Stimulated activated CD8-positive, alpha-beta memory T cell treated with anti-CD3 and anti-CD28 coated beads, Interleukin-12 subunit alpha, Interleukin-12 subunit beta, amount 100 ng/mL, for 24 hours (primary cell): Measurements from ENCODE around the gene CEP85.
A peak's percentile ranks its signal among the peaks of the same experiment; 100 is the strongest.

ENCODE experiments used
- DNase-seq: peaks from one replicate; pipeline ENCODE4 v3.0.0-alpha.2; 2020; ENCODE audit errors: extremely low read depth

Gene CEP85, protein sequence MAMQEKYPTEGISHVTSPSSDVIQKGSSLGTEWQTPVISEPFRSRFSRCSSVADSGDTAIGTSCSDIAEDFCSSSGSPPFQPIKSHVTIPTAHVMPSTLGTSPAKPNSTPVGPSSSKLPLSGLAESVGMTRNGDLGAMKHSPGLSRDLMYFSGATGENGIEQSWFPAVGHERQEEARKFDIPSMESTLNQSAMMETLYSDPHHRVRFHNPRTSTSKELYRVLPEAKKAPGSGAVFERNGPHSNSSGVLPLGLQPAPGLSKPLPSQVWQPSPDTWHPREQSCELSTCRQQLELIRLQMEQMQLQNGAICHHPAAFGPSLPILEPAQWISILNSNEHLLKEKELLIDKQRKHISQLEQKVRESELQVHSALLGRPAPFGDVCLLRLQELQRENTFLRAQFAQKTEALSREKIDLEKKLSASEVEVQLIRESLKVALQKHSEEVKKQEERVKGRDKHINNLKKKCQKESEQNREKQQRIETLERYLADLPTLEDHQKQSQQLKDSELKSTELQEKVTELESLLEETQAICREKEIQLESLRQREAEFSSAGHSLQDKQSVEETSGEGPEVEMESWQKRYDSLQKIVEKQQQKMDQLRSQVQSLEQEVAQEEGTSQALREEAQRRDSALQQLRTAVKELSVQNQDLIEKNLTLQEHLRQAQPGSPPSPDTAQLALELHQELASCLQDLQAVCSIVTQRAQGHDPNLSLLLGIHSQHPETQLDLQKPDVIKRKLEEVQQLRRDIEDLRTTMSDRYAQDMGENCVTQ

DNA sequence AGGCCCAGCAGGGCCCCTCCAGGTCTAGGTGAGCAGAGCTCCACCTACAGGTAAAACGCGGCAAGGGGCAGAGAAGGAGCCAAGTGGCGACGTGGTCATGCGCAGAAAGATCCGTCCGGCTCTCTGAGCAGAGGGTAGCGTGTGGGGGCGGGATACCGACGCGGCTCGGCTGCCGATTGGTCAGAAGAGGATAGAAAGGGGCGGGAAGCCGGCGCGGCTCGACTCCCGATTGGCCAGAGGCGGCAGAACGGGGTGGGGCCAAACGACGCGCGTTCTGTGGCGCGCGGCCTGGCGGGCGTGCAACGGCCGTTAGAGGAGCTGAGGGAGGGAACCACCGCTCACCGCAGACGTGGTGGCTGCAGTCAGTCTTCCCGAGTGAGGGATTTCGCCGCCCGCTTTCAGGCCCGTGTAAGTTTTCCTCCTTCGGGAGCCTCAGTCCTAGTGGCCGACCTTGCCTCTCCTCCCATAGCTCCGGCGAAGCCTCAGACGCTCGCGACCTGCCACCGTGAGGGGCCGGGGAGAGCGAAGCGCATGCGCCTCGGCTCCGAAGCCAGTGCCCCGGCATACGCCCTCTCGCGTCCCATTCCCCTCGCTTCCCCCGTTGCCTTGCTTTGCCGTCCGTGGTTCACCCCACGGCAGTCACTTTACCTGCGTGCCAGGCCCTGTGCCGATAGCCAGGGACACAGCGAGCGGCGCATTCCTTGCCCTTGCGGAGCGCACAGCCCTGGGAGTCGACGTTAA lies at the start of gene CEP85:
CEP85 (plus strand) TSS at position 298 of the 741 bp plus-strand sequence. CDS start 5,584 bp downstream, outside the sequence.
- DNase-seq: peak; percentile 90

DNA sequence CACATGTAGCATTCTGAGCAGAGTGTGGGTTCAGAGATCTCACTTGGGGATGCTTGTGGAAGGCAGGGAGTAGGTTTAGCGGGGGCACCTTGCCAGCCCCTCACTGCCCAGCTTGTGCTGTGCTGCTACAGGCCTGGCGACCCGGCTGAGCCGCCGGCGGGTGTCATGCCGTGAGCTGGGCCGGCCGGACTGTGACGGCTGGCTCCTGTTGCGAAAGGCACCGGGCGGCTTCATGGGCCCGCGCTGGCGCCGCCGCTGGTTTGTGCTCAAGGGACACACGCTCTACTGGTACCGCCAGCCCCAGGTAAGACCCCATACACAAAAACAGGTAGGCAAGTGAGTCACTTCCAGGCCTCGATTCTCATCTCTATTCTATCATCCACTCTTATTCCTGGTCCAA lies 49.1 kb upstream of the CEP85 start:
- no peak for DNase-seq

DNA sequence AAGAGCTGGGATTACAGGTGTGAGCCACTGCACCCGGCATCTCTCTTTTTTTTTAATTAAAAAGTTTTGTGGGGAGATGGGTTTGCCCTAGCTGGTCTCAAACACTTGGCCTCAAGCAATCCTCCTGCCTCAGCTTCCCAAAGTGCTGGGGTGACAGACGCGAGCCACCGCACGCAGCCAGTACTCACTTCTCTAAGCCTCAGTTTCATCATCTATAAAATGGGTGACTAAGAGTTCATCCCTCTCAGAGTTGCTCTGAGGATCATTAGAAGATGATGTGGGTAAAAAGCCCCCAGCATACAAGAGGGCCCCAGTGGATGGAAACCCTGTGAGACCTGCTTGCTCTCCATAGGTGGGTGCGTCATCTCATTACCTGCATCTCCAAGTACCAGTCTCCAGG lies 46.1 kb upstream of the CEP85 start:
- DNase-seq: no peak

DNA sequence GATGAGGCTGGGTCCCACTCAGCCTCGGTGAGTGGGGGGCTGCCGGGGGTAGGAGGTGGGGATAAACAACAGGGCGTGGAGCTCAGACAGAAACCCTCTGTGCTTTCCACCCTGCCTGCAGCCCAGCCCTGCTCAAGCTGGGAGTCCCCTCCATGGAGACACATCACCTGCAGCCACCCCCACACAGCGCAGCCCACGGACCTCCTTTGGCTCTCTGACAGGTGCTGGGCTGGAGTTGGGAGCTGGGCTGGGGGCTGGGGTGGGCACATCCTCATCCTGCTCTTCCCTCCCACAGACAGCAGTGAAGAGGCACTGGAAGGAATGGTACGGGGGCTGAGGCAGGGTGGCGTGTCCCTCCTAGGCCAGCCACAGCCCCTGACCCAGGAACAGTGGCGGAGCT lies 45.5 kb upstream of the CEP85 start:
- no peak for DNase-seq

DNA sequence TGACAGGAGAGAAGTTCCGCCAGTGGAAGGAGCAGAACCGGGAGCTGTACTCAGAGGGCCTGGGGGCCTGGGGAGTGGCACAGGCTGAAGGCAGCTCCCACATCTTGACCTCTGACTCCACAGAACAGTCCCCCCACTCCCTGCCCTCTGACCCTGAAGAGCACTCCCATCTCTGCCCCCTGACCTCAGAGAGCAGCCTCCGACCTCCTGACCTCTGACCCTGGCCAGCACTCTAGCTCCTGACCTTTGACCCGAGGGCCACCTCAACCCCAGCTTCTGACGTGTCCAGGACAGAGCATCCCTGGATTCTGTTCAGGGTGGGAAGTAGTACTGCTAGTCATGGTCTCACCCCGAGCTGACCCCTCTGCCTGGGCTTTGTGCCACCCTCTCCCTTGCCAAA lies 44.7 kb upstream of the CEP85 start:
- DNase-seq: no peak

DNA sequence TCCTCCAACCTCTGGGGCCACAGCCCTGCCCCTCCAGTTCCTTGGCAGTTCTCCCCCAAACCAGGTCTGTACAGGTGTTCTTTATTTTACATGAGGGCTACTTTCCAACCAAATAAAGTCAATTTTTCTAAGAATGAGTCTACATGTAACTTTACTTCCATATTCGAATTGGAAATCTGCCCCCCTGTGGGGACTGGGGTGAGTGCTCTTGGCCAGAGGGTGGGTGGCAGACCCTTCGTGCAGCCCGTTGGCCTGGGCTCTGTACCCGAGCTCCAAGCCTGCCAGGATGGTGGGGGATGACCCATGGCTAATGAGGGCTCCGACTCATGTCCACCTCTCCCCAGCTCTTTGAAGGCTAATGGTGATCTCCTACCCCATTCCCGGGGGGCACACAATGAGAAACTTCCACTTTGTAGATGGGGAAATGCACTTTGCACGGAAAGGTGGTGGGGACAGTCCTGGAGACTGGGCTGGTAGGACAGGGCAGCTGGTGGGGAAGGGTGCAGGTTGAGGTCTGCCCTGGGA lies 44.2 kb upstream of the CEP85 start:
- DNase-seq: no peak

DNA sequence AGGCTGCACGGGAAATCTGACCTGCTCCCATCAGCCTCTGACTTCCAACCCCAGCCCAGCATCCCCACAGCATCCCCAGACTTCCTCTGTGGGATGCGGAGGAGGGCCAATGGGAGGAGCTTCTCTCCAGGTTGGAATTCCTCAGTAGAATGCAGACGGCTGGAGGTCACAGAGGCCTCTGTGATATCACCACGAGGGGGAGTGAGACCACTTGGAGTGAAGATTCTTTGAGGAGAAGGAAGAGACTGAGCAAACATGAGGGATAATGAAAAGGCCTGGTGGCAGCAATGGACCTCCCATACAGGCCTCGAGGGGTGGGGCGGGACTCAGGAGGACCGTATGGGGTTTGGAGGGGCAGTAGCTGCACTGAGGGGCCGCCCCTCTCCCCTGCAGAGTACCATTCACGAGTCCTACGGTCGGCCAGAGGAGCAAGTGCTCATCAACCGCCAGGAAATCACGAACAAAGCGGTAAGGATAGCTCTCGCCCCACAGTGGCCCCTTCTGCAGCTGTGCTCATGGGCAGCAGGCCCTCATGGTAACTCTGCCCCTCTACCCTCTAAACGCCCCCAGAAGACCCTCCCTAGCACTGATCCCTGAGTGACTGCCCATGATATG lies 43.5 kb upstream of the CEP85 start, which contains the start of gene CATSPER4:
CATSPER4 (plus strand) TSS at position 230 of the 615 bp plus-strand sequence; CDS start at position 256, 26 bp downstream.
- DNase-seq: no peak

DNA sequence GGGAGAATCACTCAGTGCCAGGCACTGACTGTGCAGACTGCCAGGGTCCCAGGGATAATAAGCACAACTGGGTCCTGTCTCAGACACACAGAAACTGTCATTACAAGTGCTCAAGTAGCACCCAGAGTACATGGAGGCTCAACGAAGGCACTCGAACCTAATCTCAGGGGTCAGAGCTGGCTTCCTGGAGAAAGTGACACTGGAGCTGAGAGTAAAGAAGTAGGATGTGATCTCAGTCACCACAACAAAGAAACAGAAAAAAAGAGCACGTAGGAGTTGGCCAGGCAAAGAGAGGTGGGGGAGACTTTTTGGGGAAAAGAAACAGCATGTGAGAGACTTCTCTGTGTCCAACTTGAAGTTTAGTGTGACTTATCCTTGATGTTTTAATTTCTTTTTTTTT lies 42.3 kb upstream of the CEP85 start:
- DNase-seq: no peak

DNA sequence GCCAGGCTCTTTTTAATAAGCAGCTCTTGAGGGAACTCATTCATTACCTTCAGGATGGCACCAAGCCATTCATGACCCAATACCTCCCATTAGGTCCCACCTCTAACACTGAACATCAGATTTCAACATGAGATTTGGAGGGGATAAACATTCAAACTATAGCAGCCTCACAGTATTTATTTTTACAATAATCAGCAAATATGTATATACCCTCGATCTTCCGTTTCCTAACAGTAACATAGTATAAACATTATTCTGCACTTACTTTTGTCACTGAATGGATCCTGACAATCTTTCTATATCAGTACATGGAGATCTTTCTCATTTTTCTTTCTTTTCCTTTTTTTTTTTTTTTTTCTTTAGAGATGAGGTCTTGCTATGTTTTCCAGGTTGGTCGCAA lies 38.2 kb upstream of the CEP85 start:
- DNase-seq: no peak

DNA sequence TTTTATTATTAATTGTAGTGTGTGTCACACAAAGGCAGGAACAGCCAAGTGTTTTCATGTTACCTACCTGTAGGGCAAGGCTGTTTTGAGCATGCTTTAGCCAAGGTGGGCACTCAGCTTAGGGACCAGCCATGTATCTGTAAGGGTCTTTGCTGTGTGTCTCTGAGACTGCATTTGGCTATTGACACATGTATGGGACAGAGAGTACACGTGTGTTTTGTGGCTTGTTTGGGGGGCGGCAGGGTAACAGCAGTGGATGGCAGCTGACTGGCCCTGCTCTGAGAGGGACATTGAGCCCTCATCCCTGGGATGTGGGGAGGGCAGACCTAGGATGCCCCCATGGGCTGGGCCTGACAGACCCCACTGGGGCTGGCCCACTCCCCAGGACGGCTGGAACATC lies 36.7 kb upstream of the CEP85 start:
- DNase-seq: no peak

DNA sequence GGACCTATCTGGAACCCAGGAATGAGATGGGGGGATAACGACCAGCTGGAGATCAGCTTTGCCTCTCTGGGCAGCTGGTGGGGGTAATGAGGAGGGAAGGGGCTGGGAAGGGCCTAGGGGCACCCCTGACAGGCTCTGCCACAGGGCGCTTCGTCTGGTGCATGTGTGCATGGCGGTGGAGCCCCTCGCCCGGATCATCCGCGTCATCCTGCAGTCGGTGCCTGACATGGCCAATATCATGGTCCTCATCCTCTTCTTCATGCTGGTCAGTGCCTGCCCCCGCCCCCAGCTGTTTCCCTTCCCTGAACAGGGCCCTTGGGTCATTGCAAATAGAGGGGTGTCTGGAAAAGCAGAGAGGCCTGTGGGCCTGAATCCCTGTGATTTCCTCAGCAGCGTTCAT lies 36.2 kb upstream of the CEP85 start:
- DNase-seq: no peak

DNA sequence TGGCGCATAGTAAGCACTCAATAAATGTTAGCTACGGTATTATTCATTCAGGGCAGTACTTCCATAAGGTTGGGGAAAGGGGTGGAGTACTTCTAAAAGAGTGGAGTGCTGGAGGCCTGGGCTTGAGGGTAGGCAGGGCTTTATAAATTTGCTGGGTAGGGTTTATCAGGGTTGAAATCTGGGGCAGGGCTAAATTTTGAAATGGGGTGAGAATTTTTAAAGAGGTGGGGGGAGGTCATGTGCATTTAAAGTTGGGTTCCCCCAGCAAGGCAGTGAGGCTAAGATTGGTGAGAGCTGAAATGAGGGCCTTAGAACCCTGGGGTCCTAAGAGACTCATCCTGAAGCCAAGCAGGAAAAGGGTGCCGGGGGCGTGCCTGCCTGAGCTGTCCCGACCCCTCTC lies 33.6 kb upstream of the CEP85 start:
- no peak for DNase-seq

DNA sequence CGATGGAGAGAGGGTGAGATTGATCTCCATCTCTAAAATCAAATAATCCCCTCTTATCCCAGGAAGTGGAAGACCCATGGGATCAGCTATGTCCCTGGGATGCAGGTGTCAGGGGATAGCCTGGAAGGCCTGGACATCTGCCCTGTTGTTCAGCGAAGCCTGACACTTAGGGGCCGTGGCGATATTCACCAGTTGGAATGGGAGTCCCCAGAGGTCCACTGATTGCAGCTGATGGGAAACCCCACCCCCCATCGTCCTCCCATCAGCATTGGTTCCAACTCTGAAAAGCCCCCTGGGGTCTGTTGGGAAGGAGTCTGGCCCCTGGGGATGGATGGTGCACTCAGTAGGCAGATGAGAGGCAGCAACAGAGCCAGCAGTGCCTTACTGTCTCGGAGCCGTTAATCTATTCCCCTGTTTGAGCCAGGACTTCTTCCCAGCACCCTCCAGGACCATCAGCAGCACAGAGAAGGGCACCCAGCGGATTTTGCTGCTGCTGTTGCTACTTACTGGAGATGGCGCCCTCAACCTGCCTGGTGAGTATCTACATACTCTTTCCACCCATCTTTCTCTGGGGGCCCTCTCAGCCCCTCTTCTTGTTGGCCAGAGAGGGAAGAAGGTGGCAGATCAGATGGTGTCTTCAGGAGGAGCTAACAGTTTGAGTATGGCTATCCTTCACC lies 30.2 kb upstream of the CEP85 start:
- no peak for DNase-seq

DNA sequence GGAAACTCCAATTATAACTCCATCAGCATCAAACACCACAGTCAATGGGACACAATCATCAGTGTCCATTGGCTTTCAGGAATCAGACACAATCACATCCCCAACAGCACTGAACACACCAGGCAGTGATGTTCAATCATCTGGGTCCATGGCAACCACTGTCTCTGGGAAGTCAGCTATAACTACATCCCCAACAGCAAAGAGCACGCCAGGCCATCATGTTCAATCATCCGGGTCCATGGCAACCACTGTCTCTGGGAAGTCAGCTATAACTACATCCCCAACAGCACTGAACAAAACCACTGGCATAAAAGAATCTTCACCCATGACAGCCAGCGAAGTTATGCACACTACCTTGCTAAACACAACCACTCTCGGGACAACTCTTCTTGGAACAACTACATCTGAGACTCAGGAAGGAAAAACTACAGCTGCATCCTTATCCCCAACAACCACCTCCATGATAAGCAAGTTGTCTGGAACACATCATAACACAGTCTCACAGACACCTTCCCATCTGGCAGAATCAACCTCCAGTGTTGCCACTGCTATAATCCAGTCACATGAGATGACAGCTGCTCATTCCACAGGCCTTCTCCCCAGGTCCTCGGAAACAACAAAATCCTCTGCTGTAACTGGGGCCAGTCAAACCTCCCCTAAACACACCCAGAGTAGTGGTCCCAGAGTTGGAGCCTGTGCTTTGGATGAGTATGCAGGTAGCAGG lies 23.7 kb upstream of the CEP85 start:
- DNase-seq: no peak

DNA sequence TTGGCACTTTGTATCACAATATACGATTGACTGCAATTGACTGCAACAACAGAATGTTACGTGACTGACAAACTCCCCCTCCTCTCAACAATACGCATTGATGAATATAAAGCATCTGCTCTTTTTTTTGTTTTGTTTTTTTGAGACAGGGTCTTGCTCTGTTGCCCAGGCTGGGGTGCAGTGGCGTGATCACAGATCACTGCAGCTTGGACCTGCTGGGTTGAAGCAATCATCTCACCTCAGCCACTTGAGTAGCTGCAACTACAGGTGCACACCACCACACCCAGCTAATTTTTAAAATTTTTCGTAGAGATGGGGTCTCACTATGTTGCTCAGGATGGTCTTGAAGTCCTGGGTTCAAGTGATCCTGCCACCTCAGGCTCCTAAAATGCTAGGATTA lies 21.3 kb upstream of the CEP85 start:
- DNase-seq: no peak

DNA sequence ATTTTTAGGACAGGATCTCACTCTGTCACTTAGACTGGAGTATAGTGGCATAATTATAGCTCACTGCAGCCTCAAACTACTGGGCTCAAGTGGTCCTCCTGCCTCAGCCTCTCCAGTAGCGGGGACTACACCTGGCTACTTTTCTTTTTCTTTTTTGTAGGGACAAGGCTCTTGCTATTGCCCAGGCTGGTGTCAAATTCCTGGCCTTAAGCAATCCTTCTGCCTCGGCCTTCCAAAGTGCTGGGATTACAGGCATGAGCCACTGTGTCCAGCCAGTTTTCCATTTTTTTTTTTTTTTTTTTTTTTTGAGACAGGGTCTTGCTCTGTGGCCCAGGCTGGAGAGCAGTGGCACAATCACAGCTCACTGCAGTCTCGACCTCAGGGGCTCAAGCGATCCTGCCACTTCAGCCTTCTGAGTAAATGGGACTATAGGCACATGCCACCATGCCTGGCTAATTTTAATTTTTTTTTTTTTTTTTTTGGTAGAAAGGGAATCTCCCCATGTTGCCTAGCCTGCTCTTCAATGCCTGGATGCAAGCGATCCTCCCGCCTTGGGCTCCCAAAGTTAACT lies 20.6 kb upstream of the CEP85 start:
- DNase-seq: no peak

DNA sequence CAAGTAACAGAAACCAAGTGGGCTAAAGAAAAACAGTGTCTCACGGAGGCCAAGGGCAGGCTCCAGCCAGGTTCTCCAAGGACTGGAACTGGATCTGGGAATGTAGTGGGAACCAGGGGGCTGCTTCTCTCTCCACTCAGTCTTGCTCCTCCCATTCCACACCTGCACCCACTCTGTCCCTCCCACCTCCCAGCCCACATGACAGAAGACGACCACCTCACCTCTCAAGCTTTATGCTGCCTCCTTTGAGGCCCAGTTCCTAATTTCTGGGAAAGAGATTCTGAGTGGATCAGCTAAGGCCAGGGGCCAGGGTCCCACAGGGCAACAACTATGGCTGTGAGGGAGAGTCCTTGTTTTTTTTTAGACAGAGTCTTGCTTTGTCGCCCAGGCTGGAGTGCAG lies 18.8 kb upstream of the CEP85 start:
- no peak for DNase-seq

DNA sequence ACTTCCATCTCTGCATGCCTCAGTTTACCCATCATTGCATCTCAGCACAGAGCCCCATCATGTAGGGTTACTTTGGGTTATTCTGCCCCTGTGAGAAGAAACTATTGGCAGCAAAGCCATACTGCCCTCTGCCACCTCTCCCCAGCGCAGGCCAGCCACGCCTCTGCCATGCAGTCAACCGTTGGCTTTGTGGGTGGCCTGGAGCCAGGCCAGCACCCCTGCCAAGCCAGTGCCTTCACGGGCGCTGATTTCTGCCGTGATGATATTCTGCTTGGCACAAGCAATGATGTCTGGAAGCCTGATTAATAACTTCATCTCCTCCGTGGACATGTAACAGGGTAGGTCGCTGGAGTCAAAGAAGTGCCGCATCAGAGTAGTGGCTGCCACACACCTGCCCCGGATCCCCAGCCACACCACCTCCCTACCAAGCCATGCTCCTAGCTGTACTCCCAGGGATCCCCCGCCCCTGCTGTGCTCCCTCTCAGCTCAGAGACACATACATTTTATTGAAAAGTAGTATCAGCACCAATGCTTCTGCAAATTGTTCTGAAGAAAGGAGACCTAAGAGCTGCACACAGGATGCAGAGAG lies 15.0 kb upstream of the CEP85 start:
- no peak for DNase-seq

DNA sequence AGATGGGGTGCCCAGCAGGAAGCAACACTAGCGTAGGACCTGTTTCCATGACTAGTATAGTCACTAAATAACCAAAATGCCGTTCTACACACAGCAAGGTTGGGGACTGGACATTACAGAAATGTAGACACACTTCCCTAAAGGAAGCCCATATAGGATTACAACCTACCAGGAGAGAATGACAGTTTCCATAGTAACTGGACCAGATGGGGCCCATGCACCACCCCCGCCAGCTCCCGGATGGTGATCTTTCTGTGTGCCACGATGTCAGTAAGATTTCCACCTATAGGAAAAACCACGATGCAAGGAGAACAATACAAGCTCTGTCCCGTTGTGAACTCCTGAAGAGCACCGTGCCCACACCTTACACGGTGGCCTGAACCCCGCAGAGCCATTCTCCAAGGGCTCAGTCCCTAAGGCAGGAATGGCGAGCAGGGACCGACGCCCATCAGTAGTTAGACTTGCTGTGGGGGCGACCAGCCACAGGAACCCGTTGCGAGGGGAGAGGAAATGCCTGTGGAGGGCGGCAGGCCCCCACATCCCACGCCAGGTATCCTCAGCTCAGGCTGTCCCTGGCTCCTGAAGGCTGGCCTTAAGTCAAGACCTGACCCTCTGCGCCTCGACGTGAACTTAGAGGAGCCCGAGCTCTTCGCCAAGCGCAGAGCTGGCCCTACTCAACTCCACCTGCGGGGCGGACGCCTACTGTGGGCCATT lies 13.6 kb upstream of the CEP85 start:
- DNase-seq: no peak
